Activated naive CD8-positive, alpha-beta T cell treated with anti-CD3 and anti-CD28 coated beads, Interleukin-2, amount 50 U/mL, for 16 hours (primary cell): Measurements from ENCODE around the gene RAPGEF4.

Source experiments
- DNase-seq: peaks from one replicate; pipeline ENCODE4 v3.0.0-alpha.2; 2020; ENCODE audit warnings: low read depth, low spot score

RAPGEF4 gene

GRCh38 chr2:173059971-173060461, 324.4 kb downstream of the RAPGEF4 start:
- no peak for DNase-seq

GRCh38 chr2:173062801-173063200, 327.2 kb downstream of the RAPGEF4 start:
- DNase-seq: no peak

GRCh38 chr2:173064151-173064805, 328.6 kb downstream of the RAPGEF4 start:
- DNase-seq: no peak

- DNase-seq: no peak
Observed at GRCh38 chr2:173066887-173067676, 331.4 kb downstream of the RAPGEF4 start.

DNA sequence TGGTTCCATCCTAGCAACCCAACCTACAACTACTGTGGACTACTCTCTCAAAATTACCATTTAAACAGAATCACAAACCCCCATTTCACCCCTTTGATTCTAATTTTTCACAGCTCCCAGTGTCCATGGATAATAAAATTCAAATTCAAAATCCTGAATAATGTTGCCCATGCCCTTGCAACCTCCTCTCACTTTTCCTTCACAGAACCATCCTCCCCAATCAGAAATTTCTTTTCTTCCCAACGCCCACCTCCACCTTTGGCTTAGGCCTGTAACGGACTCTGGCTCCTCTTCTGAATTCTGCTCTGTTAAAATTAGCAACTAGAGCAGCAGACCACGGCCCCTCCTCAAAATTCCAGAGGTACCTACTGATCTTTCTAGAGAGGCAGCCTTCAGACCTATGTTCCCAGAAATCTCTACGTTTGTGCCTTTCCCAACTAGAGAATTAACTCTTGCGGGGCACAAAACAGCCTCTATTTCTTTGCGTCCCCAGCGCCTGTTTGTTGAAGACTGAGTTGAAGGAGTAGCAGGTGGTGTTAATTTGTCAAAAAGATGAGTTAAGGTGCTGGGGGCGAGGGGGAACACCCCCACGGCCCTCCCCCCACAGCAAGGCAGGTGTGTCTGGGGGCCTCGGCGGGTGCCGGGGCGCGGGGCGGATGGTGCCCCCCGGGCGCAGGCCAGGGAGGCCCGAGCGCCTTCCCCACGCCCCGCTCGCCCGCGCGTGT, 339.6 kb downstream of the RAPGEF4 start:
- no peak for DNase-seq

DNA sequence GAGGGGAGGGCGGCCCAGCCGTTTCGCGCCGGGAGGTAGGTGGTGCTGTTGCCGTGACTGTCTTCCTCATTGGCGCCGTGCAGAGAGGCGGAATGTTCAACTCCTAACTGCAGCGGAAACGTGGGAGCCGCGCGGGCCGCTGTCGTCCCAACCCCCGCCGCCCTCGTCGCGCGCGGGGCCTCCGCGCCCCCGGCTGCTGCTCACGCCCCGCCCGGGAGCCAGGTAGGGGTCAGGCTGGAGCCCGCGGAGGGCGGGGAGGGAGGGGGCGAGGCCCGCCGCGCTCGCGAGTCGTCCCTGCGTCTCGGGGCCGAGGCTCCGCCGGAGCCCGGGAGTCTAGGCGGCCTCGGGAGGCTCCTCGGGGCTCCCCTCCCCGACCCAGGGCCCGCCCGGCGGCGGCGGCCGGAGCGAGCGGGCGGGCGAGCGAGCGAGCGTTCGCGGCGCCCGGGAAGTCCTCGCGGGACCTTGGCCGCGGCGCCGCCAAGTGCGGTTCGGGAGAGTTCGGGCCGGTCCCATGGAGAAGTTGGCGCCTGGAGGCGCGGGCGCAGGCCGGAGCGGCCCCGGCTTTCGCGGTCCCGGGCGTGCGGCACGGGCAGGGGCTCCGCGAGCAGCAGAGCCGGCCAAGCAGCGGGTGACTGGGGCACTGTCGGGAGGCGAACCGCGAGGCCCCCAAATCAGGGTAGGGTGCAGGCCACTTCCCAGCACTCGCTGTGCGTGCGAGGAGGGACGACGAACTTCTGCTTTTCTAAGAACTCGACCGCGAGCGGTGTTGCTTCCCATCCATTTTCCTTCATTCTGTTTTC, 340.3 kb downstream of the RAPGEF4 start, which contains the start of gene MAP3K20:
MAP3K20 (plus strand) TSS at position 66 of the 800 bp plus-strand sequence. CDS start 15,186 bp downstream, outside the sequence.
- peak; percentile 2 for DNase-seq

- DNase-seq: no peak
Observed at GRCh38 chr2:173076581-173077345, 341.1 kb downstream of the RAPGEF4 start.

DNA sequence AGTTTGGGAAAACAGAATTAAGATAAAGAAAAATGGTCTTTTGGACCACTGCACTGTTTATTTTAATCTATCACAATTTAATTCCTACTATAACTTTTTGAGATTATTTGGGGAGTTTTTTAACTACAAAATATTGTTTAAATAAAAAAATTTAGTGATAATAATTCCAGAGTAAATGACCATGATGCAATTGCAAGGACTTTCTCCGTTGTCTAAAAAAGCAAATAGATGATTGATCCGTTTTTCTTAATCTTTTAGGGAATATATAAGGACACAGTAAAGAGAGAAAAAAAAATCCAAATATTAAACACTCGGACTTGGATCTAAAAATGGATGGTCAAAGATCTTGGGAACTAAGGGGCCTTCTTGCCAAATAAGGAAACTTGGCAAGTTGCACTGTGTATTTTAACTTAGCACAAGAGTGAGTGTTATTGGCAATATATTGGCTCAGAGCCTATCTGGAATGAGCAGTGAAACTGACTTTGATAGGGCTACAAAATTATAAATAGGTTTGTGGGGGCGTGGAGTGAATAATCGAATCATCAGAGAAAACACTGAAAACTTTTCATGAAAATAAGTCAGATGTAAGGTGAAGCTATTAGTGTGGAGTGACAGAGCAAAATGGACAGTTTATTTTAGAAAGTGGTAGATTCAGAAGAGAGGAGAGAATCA, 342.0 kb downstream of the RAPGEF4 start:
- DNase-seq: no peak

GRCh38 chr2:173079141-173079540, 343.5 kb downstream of the RAPGEF4 start:
- DNase-seq: no peak

DNA sequence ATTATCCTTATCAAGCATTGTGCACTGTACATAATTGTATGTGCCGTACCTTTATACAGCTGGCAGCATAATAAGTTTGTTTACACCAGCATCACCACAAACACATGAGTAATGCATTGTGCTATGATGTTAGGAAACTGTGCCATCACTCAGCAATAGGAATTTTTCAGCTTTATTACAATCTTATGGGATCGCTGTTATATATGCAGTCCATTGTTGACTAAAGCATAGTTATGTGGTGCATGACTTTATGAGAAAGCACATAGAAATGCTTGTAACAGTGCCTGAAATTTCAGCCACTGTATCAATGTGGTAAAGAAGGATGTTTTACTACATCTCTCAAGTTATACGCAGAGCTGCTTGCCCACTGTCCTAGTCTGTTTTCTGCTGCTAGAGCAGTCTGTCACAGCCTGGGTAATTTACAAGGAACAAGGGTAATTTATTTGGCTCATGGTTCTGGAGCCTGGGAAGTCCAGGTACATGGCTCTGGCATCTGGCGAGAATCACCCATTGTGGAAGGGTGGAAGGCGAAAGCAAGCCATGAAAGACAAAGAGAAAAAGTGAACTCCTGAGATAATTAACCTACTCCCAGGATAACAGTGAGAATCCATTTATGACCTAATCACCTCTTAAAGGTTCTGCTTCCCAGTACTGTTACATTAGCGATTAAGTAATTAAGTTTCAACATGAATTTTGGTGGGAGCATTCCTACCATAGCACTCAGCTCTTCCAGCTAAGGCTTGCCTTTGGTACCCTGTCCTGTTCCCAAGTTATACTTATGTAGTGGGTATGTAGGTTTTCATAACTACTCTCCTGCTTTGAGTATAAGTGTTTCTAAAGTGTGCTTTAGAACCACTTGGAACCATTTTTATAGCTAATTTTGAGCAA, 344.6 kb downstream of the RAPGEF4 start:
- no peak for DNase-seq

DNA sequence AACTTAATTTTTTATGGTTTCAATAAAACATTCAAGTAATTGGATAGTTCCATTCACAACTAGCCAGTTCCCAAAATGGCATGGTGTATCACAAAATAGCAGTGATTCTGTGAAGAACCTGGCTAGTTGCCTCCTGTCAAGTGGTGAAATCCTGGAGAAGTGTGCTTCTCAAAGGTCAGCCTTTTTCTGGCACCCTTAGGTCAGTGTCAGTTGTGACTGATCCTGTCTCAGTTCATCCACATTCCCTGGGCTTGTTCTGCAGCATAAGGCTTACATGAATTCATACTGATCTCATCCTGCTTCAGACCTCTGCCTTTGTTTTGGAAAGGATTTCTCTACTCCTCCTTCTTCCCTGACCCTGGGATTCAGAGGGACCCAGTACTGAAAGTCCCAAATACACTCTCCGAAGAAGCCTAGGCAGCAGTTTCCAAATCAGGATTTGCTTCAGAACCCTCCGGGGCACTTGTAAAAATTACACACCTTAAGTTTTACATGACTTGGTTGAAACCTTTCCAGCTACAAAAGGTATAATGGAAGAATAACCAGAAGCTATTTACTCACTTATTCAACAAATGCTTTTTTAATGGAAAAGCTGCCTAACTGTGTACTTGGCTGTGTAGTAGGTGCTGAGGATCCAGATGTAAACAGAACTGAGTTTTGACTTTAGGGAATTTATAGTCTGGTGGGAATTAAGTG, 351.0 kb downstream of the RAPGEF4 start:
- no peak for DNase-seq

DNA sequence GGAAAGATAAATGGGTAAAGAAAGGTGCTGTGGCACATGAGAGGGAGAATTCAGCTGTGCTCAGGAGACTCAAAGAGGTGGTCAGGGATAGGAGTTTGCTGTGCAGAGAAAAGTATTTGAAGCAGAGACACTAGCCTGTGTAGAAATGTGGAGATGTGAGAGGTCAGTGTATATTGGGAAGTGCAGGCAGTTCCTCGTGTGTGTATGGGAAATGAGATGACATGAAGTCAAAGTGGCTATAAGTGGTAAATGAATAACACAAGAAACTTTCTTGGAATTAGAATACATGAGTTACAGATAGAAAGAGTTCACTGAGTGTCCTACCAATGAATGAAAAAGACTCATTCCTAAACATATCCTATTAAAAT, 351.6 kb downstream of the RAPGEF4 start:
- no peak for DNase-seq

GRCh38 chr2:173087793-173088496, 352.3 kb downstream of the RAPGEF4 start:
- DNase-seq: no peak

GRCh38 chr2:173090276-173090877, 354.7 kb downstream of the RAPGEF4 start:
- no peak for DNase-seq

DNA sequence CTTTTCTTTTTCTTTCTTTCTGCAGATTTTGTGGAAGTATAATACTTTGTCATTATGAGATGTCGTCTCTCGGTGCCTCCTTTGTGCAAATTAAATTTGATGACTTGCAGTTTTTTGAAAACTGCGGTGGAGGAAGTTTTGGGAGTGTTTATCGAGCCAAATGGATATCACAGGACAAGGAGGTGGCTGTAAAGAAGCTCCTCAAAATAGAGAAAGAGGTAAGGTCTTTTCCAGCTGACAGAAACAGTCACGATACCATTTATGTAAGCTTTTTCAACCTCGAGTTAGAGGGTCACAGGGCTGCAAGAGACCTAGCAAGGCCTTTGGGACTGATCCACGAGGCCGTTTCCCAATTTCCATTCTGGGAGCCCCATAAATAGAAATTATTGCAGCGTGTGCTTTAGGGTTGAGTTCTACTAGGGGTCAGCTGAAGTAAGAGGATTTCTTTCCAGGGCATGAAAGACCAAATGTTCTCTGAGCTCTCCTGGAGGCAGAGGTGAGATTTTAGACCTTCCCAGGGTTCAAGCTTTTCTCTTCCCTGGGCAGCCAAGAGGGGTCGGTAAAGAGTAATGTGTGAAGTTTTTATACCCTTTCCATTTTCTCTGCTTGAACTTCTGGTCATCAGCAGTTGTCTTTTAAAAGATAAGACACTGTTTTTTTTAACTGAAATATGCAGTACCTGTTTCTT, 355.5 kb downstream of the RAPGEF4 start:
- no peak for DNase-seq

DNA sequence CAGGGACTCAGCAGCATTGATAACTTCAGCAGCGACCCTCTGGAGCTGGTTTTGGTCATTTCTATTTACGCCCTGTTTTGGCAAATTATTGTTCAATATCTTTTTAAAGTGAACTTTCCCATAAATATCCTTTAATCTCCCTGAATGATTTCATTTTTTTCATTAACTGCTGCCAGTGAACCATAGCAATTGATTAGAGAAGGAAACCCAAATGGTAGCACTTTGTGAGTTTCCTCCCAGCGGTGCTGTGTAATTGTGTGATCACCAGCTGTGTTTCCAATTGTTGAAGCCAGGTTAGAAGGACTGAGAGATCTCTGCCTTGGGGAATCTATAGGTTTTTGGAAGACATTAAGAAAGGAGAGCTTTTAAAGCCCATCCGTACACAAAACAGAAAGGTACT, 356.3 kb downstream of the RAPGEF4 start:
- DNase-seq: no peak
